Measurements from ENCODE around the gene CFAP251.
"Not testable (repeated sequence)": the region's sequence is repeated elsewhere in the genome, so short reads cannot be mapped to it uniquely, and the experiment has no call there.

Gene CFAP251

GRCh38 chr12:122030424-122031035 is 112.1 kb downstream of the CFAP251 start:
- no peak for DNase-seq

DNA sequence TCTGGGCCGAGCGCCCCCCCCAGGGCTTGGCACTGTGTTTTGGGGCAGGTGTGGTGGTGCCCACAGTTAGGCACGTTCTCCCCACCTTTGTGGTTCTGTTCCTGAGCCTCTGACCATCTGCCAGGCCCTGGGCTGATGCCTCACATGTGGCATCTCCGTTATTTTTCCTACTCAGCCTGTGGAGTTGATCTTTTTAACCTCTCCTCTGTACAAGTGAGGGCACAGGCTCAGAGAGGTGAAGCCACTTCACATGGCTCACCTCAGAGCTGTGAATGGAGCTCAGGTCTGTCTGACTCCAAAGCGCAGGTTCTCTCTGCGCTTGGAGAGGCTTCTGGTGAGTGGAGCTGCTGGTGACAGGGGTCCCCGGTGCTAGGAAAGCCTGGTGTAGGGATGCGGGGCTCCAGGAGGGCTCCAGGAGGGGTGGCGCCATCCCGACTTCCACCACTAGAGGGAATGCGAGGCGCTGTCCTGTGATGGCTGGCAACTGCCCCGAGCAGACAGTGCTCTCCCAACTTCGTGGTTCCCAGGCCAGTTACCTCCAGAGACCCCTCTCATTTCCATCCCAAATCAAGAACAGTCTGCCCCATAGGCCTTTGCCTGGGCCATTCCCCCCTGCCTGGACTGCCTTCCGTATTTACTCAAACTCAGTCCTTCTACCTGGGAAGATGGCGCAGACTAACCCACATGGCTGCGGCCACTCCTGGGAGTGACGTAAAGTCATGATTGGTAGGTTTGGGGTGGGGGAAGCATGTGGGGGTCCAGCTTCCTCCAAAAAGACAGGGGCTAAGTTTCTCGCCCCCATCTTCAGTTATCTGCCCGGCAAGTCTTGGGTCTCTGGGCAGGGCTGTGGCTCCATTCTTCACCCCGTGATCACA is 113.2 kb downstream of the CFAP251 start:
- peak; percentile 30 for DNase-seq

DNA sequence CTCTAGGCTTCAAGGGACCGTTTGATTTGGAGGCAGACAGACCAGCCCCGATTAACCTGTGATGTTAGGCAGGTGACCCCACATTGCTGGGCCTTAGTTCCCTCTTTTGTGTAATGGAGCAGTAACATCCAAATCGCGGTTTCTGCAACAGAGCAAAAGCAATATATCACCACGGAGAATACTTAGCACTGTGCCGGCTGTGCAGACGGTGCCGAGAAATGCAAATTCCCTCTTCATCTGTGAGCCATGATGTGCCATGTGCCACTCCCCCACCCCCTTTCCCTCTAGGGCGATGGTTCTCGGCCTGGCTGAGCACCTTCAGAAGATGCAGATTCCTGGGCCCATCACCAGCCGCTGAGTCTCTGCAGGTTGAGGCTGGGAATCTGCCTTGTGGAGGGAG is 114.2 kb downstream of the CFAP251 start:
- no peak for DNase-seq

- no peak for DNase-seq
Observed at GRCh38 chr12:122035292-122035691, 116.9 kb downstream of the CFAP251 start.

DNA sequence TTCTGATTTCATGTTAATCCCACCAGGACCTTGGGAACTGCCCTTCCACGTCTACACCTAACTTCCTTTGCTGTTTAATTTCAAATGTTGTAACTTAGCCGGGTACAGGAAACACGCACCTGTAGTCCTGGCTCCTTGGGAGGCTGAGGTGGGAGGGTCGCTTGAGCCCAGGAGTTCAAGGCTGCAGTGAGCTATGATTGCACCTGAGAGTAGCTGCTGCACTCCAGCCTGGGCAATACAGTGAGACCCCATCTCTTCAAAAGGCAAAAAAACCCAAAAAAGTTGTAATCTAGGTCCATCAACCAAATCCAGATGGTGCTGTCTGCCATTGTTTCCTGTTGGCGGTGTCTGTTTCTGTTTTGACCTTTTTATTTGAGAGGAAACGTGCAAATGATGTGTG is 117.8 kb downstream of the CFAP251 start:
- DNase-seq, result no peak

- DNase-seq, result no peak
Observed at GRCh38 chr12:122040579-122041386, 122.4 kb downstream of the CFAP251 start.

DNA sequence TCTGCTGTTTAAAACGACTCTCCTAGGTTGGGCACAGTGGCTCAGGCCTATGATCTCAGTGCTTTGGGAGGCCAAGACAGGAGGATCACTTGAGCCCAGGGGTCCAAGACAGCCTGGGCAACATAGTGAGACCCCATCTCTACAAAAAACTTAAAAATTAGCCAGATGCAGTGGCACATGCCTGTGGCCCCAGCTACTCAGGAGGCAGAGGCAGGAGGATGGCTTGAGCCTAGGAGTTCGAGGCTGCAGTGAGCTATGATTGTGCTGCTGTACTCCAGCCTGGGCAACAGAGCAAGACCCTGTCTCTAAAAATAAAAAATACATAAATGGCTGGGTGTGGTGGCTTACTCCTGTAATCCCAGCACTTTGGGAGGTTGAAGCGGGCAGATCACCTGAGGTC is 123.1 kb downstream of the CFAP251 start:
- DNase-seq, result not testable (repeated sequence)

GRCh38 chr12:122042910-122043309 is 124.5 kb downstream of the CFAP251 start:
- DNase-seq, result no peak

- no peak for DNase-seq
Observed at GRCh38 chr12:122043476-122043875, 125.1 kb downstream of the CFAP251 start.

GRCh38 chr12:122045262-122045661 is 126.9 kb downstream of the CFAP251 start:
- no peak for DNase-seq

DNA sequence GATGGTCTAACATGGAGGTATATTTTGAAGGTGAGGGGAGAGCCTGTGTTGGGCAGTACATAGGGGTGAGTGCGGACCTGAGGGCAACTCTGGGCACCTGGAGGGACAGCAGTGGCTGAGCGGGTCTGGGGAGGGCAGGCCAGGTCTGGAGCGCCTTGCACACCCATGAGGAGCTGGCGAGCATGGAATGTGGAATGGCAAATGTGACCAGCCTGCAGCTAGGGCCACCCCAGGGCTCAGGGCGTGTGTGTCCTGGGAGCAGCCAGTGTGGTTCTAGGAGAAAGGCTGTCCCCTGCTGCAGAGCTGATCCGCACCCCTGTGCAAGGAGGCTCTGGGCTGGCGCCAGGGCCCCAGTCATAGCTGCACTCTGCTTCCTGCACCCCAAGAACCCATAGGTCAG is 127.8 kb downstream of the CFAP251 start:
- no peak for DNase-seq

GRCh38 chr12:122048151-122048550 is 129.8 kb downstream of the CFAP251 start:
- peak; percentile 74 for DNase-seq

GRCh38 chr12:122049827-122050226 is 131.4 kb downstream of the CFAP251 start:
- DNase-seq, result no peak

DNA sequence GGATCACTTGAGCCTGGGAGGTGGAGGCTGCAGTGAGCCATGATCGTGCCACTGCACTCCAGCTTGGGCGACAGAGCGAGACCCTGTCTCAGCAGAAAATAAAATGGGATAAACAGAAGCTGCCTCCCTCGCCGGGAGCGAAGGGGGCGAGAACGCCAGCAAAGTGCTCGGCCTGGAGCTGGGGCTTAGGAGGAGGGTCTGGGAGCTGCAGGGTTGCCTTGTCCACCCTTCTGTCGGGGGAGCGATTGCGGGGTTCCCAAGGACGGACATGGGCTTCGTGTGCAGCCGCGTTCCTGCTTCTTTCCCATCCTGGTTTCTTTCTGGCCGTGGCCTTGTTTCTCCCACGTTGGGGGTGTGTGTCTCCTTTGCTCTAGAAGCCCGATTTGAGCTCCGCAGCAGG is 132.3 kb downstream of the CFAP251 start:
- DNase-seq, result no peak

DNA sequence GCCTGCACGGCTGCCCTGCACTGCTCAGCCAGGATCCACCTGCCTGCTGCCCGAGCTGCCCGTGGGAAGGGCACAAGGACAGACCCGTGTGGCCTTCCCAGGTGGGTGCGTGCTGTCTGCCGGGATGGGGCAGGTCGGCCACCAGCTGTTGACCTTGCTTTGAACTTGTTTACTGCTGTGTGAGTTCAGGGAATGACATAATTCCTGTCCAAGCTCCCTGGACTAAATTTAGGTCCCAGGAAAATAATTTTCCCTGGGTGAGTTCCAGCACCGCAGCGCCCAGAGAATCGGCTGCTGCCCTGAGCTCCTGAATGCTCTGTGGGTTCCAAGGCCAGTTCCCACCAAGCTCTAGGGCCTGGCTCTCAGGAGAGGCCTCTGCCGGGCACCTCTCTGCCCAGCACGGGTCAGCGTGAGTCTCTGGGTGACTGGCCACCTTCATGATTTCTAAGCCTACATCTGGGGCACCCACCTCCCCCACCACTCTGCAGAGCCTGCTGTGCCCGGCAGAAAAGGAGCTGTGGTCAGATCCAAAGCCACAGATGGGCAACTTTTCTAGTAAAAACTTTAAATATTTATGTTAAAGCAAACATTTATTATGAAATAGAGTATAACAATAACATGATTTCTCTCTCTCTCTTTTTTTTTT is 133.0 kb downstream of the CFAP251 start:
- no peak for DNase-seq

GRCh38 chr12:122052285-122052684 is 133.9 kb downstream of the CFAP251 start:
- DNase-seq, result no peak

All from fibroblast of skin of right biceps (primary cell).